Erythroblast (primary cell): ENCODE data around the gene BOD1.

Experiments
- GATA1 ChIP-seq: IDR thresholded peaks from 2 replicates; pipeline ENCODE4 v1.6.1; 2011; ENCODE audit warnings: low read depth, mild to moderate bottlenecking, control low read depth, low read length, moderate library complexity
- POLR2A ChIP-seq: IDR thresholded peaks from 2 replicates; pipeline ENCODE4 v1.6.1; 2011; ENCODE audit warnings: mild to moderate bottlenecking, low read length

- TF ChIP-seq POLR2A (no peak), GATA1 (no peak)
Measured at GRCh38 chr5:173595841-173596240, 20.6 kb downstream of the BOD1 start.
